ENCODE measurements around the gene CDK3. TPM values are rescaled to one million over a fixed set of nuclear protein-coding genes. Genes with fewer than 3 reads are reported as not detected.
A peak's percentile ranks its signal among the peaks of the same experiment; 100 is the strongest.

CDK3 gene
- total RNA-seq, 1 donor: 1.1 TPM

DNA sequence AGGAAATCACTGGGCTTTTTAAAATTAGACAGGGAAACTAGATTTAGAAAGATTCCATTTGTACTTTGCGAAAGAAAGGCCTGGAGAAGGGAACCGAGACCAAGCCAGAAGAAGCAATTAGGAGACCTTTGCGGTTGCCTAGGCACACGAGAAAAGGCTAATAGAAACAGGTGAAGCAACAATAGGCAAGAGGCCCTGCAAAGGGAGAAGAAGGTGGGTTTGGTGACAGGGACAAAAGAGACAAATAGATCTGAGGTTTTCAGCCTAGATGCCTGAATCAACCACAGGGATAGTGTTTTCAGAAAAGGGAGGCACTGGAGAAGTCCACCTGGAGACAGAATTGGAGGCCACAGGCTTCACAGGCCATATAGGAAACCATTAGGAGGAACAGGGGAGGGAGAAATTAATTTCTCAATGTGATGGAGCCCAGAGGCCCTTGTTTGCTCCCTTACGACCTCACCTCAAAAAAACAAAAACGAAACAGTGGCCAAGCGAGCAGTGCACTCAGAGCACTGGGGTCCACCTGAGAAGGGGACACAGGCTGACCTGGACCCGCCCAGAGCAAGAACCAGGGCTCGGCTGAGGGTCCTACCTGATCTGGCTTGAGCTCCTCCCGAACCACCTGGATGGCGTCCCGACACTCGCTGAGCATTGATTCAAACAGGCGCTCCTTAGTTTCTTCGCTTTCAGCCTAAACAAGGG, 49.3 kb downstream of the CDK3 start:
- TF ChIP-seq CTCF (IDR thresholded peaks at IDR 0.05; ENCODE audit: insufficient read depth, low read length): no peak
- DNase-seq (ENCODE audit: low read depth): no peak
- H3K4me3 ChIP-seq (ENCODE audit: low read depth, low read length): no peak overlapping the region

DNA sequence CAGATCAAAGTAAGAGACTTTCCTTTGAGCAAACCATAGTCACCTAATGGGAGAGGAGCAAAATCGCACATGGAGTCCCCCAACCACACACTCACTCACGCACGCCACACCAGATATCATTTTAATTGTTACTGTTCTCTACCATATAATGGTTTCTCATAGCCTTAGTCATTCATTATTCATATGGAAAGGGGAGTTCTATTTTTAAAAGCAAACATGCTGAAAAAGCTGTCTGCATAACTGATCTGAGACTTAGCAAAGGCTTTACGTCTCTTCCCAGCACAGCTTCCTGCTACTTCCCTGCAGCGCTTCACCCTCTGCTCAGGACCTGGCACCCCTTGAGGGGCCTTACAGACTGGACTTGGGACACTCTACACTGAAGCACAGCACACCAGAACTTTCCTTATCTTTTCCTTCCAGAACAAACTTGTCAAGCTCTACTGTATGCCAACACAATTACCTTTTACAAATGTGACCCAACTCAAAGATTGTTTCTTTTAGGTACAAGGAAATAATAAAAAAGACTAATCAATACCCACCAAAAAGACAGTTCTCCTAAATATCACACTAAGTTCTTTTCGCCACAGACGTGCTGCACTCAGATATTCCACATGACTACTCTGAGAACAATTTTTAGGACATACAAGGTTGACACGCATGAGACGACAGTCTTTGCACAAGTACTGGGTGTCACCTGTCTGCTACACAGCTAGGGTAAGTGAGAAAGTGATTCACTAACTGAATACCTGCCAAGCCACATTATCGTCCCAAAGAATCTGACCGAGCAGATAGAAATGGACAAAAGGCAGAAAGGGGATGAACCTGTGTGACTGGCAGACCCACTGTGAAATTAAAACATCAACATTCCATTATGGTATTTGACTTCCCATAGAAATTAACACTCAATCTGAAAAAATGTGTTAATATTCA, 50.1 kb downstream of the CDK3 start:
- no peak for TF ChIP-seq CTCF (IDR thresholded peaks at IDR 0.05; ENCODE audit: insufficient read depth, low read length)
- H3K4me3 ChIP-seq (ENCODE audit: low read depth, low read length): no peak overlapping the region
- no peak for DNase-seq (ENCODE audit: low read depth)

GRCh38 chr17:76051561-76051960, 50.9 kb downstream of the CDK3 start:
- no peak for DNase-seq (ENCODE audit: low read depth)
- no peak for TF ChIP-seq CTCF (IDR thresholded peaks at IDR 0.05; ENCODE audit: insufficient read depth, low read length)
- no peak overlapping the region for H3K4me3 ChIP-seq (ENCODE audit: low read depth, low read length)

DNA sequence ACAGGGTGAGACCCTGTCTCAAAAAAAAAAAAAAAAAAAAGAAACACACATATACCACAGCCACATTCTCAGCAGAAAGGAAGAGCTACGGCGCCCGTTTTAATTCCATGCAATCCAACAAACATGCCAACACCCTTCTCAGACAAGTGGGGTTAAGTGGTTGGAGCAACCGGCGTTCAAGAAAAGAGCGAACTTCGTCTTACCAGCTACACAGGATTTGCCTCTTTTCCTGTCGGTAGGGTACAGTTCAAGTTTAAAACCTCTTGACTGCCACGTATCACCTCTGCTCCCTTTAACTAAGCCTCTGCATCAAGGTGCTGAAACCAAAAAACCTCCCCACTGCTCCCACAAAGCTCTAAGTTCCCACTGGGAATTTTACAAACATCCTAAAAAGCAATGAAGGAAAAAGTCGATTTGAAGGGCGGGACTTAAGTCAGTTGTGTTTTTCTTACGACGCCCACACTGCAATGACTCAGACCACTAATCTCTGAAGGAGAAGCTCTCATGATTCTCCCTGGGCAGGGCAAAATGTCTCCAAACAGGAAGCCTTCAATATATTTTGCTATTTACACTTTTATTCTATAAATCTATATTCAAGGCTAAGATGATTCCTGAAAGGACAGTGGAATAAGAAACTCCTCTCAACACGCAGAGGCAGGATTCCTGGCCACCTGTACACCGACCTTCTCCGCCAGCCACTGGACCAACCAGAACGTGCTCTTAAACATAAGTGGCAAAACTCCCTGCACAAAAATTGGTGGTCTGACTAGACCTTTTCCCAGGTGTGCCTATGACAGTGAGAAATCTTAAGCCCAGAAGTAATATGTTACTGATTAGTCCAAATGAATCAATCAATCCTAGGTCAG, 52.8 kb downstream of the CDK3 start:
- no peak overlapping the region for H3K4me3 ChIP-seq (ENCODE audit: low read depth, low read length)
- TF ChIP-seq CTCF (IDR thresholded peaks at IDR 0.05; ENCODE audit: insufficient read depth, low read length): no peak
- peak; percentile 64 for DNase-seq (ENCODE audit: low read depth)

GRCh38 chr17:76054112-76054476, 53.4 kb downstream of the CDK3 start:
- H3K4me3 ChIP-seq (ENCODE audit: low read depth, low read length): no peak overlapping the region
- DNase-seq (ENCODE audit: low read depth): peak; percentile 40
- no peak for TF ChIP-seq CTCF (IDR thresholded peaks at IDR 0.05; ENCODE audit: insufficient read depth, low read length)

Other genes starting within 250 kb of the CDK3 start
- gene GALK1, start 235.7 kb upstream of the CDK3 start, total RNA-seq (ENCODE audit: low replicate concordance): 20.6 and 35.9 TPM in 2 replicates
- gene UNK, start 216.0 kb upstream of the CDK3 start, total RNA-seq (ENCODE audit: low replicate concordance): 18.0 and 30.2 TPM in 2 replicates
- gene UNC13D, start 156.5 kb upstream of the CDK3 start, total RNA-seq (ENCODE audit: low replicate concordance): 0.54 and 2.3 TPM in 2 replicates
- 23.3 and 24.1 TPM in 2 replicates for gene WBP2, start 145.5 kb upstream of the CDK3 start, total RNA-seq (ENCODE audit: low replicate concordance)
- 14.9 and 20.9 TPM in 2 replicates for gene TRIM47, start 122.3 kb upstream of the CDK3 start, total RNA-seq (ENCODE audit: low replicate concordance)
- 7.7 and 11.4 TPM in 2 replicates for gene TRIM65, start 103.9 kb upstream of the CDK3 start, total RNA-seq (ENCODE audit: low replicate concordance)
- gene MRPL38, start 96.0 kb upstream of the CDK3 start, total RNA-seq (ENCODE audit: low replicate concordance): 27.0 and 39.2 TPM in 2 replicates
- gene FBF1, start 59.8 kb upstream of the CDK3 start, total RNA-seq (ENCODE audit: low replicate concordance): 14.1 and 21.1 TPM in 2 replicates
- 47.0 and 61.5 TPM in 2 replicates for gene ACOX1, start 21.7 kb upstream of the CDK3 start, total RNA-seq (ENCODE audit: low replicate concordance)
- 16.0 and 18.3 TPM in 2 replicates for gene TEN1, start 21.6 kb upstream of the CDK3 start, total RNA-seq (ENCODE audit: low replicate concordance)
- gene EVPL, start 26.5 kb downstream of the CDK3 start, total RNA-seq (ENCODE audit: low replicate concordance): not detected in 2 replicates
- 17.3 and 32.3 TPM in 2 replicates for gene SRP68, start 71.7 kb downstream of the CDK3 start, total RNA-seq (ENCODE audit: low replicate concordance)
- not detected in 2 replicates for gene GALR2, start 73.9 kb downstream of the CDK3 start, total RNA-seq (ENCODE audit: low replicate concordance)
- gene ZACN, start 78.3 kb downstream of the CDK3 start, total RNA-seq (ENCODE audit: low replicate concordance): not detected in 2 replicates
- gene EXOC7, start 102.9 kb downstream of the CDK3 start, total RNA-seq (ENCODE audit: low replicate concordance): 40.8 and 88.5 TPM in 2 replicates
- gene FOXJ1, start 140.4 kb downstream of the CDK3 start, total RNA-seq (ENCODE audit: low replicate concordance): not detected in 2 replicates
- gene RNF157, start 239.6 kb downstream of the CDK3 start, total RNA-seq (ENCODE audit: low replicate concordance): 0.08 and 0.18 TPM in 2 replicates